Mucosa of rectum (tissue), 2 donors: ENCODE measurements around the gene ZNF581.

Experiments used
- H3K27ac ChIP-seq, 2 donors: one replicate each; pipeline ENCODE4 v1.7.0; 2013; ENCODE audit warnings: inconsistent platforms in 2 of 2, low read depth in 2 of 2, low read length in 2 of 2
- H3K27me3 ChIP-seq, 2 donors: one replicate each; pipeline ENCODE4 v1.7.0; 2013; ENCODE audit warnings: low read length in 2 of 2; ENCODE audit not compliant: control insufficient read depth in 2 of 2, insufficient read depth in 2 of 2
- H3K36me3 ChIP-seq, 2 donors: one replicate each; pipeline ENCODE4 v1.7.0; 2013; ENCODE audit warnings: low read length in 2 of 2; ENCODE audit not compliant: control insufficient read depth in 2 of 2, insufficient read depth in 2 of 2
- H3K4me1 ChIP-seq, 2 donors: one replicate each; pipeline ENCODE4 v1.7.0; 2013; ENCODE audit warnings: low read length in 2 of 2, mild to moderate bottlenecking in 1 of 2; ENCODE audit not compliant: control insufficient read depth in 2 of 2, insufficient read depth in 2 of 2
- H3K4me3 ChIP-seq, 2 donors: one replicate each; pipeline ENCODE4 v1.7.0; 2013; ENCODE audit warnings: low read length in 2 of 2
- H3K9ac ChIP-seq, 2 donors: one replicate each; pipeline ENCODE4 v1.7.0; 2013; ENCODE audit warnings: low read length in 2 of 2, low read depth in 1 of 2, mild to moderate bottlenecking in 1 of 2
- H3K9me3 ChIP-seq, 2 donors: one replicate each; pipeline ENCODE4 v1.7.0; 2013; ENCODE audit warnings: low read length in 2 of 2; ENCODE audit not compliant: control insufficient read depth in 2 of 2
- donor health status: healthy.
- donor health status: Normal muscosa, but diverticular disease.

Gene ZNF581

GRCh38 chr19:55678121-55678671, 34.7 kb downstream of the ZNF581 start:
- peak overlapping the region; percentile 45 to 53 for H3K9ac ChIP-seq
- H3K9me3 ChIP-seq = no peaks in the 10 kb centered on the region
- H3K36me3 ChIP-seq = peaks cover 33 to 49% of the 10 kb centered on the region in 2 donors
- H3K27me3 ChIP-seq = no peaks in the 10 kb centered on the region
- H3K4me3 ChIP-seq = peak overlapping the region in 1 of 2 donors; percentile 99
- peak overlapping the region; percentile 56 to 92 for H3K27ac ChIP-seq
- H3K4me1 ChIP-seq = peaks cover 30 to 45% of the 10 kb centered on the region in 2 donors

GRCh38 chr19:55679343-55680257, 36.2 kb downstream of the ZNF581 start:
- H3K9me3 ChIP-seq = no peaks in the 10 kb centered on the region
- no peaks in the 10 kb centered on the region for H3K27me3 ChIP-seq
- peak overlapping the region in 1 of 2 donors; percentile 4 for H3K27ac ChIP-seq
- H3K9ac ChIP-seq = no peak overlapping the region
- peaks cover 43 to 59% of the 10 kb centered on the region in 2 donors for H3K4me1 ChIP-seq
- H3K4me3 ChIP-seq = no peak overlapping the region
- peaks cover 31 to 49% of the 10 kb centered on the region in 2 donors for H3K36me3 ChIP-seq

DNA sequence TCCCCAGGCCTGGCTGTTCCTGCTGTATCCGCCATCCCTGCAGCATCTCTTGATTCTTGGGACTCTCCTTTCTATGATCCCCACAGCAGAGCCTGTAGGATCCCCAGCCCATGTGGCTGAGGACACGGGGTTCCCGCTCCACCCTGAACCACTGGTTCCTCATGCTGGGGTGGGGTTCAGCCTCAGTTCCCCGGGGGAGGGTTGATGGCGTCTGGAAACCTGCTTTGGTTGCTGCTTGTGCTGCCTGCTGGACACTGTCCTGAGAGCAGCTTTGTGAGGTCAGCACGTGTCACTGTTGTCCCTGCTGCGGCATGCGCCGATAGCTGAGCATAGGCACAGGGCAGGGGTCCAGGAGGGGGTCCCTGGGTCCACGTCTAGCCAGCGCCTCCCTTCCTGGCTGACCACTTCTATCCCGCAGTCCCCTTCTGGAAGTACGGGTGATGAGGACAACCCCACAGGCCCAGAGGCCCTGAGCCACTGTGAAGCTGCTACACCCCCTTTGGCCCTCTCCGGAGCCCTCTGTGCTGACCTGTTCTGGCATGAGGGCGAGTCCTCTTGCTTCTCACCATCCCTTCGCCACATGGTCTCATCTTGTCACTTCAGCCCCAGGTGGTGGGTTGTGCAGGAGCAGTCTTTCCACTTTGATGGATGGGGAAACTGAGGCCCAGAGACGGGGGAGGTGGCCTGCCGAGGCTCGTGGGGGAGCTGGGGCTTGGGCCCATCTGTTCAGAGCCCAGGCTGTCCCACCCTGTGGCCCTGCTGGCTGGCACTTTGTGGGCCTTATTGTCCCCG, 37.1 kb downstream of the ZNF581 start:
- Histone ChIP-seq H3K27me3 (no peaks in the 10 kb centered on the region), H3K4me3 (no peak overlapping the region), H3K4me1 (peaks cover 53 to 68% of the 10 kb centered on the region in 2 donors), H3K36me3 (peaks cover 40 to 57% of the 10 kb centered on the region in 2 donors), H3K27ac (no peak overlapping the region), H3K9ac (no peak overlapping the region), H3K9me3 (no peaks in the 10 kb centered on the region)

DNA sequence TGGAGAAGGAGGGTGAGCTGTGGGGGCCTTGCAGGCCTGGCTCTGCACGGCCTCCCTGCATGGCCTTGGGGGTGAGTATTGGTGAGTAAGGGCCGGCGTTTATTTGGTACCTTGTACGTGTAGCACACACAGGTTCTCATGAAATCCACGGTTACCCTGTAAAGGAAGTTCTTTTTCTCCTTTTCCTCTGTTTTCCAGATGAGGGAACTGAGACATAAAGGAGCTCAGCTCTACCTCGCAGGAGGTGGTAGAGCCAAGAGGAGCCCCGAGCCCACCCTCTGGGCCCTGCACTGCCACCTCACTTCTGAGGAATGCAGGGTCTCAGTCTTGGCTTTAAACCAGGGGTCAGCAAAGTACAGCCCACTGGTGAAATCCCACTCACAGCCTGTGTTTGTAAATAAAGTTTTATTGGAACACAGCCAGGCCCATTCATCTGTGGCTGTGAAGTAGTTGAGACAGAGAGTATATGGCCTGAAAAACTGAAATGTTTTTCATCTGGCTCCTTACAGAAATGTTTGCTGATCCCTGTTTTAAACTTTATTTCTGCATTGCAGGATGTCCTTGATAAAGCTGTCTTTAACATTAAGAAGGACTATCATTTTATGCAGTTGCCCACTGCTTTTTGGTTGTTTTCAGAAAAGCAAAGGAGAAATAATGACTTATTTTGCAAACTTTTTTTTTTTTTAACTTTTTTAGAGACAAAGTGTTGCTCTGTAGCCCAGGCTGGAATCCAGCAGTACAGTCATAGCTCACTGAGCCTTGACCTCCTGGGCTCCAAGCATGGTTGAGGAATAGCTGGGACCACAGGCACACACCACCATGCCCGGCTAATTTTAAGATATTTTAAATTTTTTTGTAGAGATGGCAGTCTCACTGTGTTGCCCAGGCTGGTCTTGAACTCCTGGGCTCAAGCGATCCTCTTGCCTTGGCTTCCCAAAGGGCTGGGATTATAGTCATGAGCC, 38.0 kb downstream of the ZNF581 start:
- Histone ChIP-seq H3K9ac (no peak overlapping the region), H3K27me3 (no peaks in the 10 kb centered on the region), H3K9me3 (no peaks in the 10 kb centered on the region), H3K4me3 (no peak overlapping the region), H3K4me1 (peaks cover 56 to 70% of the 10 kb centered on the region in 2 donors), H3K27ac (no peak overlapping the region), H3K36me3 (peaks cover 48 to 65% of the 10 kb centered on the region in 2 donors)

DNA sequence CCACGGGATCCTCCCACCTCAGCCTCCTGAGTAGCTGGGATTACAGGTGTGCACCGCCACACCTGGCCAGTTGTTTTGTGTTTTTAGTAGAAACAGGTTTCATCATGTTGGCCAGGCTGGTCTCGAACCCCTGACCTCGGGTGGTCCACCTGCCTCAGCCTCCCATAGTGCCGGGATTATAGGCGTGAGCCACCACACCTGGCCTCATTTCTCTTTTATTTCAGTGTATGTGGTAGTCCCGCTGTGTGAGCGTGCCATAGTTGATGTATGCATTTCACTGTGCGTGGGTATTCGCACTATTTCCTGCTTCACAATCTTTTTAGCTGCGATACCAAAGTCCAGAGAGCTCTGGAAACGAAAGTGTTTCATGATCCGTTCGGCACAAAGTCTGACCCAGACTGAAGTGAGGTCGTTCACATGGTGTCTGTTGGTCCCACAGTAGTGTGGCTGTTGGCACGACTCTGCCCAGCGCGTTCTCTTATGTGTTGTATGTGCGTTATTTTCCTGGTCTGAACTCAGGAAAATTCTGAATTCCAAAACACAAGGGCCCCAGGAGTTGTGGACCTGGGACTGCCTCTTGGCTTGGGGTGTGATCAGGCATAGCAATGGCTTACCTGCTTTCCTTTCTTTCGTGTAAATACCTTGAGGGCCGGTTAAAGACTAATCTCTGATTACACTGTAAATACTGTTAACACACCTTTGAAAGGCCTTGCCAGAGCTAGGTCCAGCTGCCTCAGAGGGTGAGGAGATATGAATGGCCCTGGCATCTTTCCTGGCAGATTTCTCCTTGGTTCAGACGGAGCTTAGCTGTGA, 40.2 kb downstream of the ZNF581 start:
- H3K4me3 ChIP-seq = peak overlapping the region; percentile 32 to 60
- H3K9ac ChIP-seq = peak overlapping the region; percentile 68 to 70
- H3K27ac ChIP-seq = peak overlapping the region; percentile 94 to 96
- no peaks in the 10 kb centered on the region for H3K9me3 ChIP-seq
- no peaks in the 10 kb centered on the region for H3K27me3 ChIP-seq
- peaks cover 53 to 69% of the 10 kb centered on the region in 2 donors for H3K4me1 ChIP-seq
- H3K36me3 ChIP-seq = peaks cover 43 to 63% of the 10 kb centered on the region in 2 donors

- H3K36me3 ChIP-seq = peaks cover 41 to 63% of the 10 kb centered on the region in 2 donors
- peak overlapping the region; percentile 3 to 60 for H3K4me3 ChIP-seq
- H3K9me3 ChIP-seq = no peaks in the 10 kb centered on the region
- H3K27ac ChIP-seq = peak overlapping the region; percentile 94 to 96
- H3K9ac ChIP-seq = peak overlapping the region in 1 of 2 donors; percentile 68
- H3K4me1 ChIP-seq = peaks cover 61 to 71% of the 10 kb centered on the region in 2 donors
- no peaks in the 10 kb centered on the region for H3K27me3 ChIP-seq
Measured at GRCh38 chr19:55684946-55685681, 41.7 kb downstream of the ZNF581 start.

GRCh38 chr19:55685776-55686175, 42.3 kb downstream of the ZNF581 start:
- H3K4me1 ChIP-seq = peaks cover 61 to 70% of the 10 kb centered on the region in 2 donors
- H3K36me3 ChIP-seq = peaks cover 44 to 63% of the 10 kb centered on the region in 2 donors
- H3K4me3 ChIP-seq = no peak overlapping the region
- H3K27me3 ChIP-seq = no peaks in the 10 kb centered on the region
- no peaks in the 10 kb centered on the region for H3K9me3 ChIP-seq
- H3K27ac ChIP-seq = peak overlapping the region in 1 of 2 donors; percentile 94
- peak overlapping the region in 1 of 2 donors; percentile 6 for H3K9ac ChIP-seq

GRCh38 chr19:55686311-55687050, 43.0 kb downstream of the ZNF581 start:
- Histone ChIP-seq H3K27me3 (no peaks in the 10 kb centered on the region), H3K36me3 (peaks cover 43 to 61% of the 10 kb centered on the region in 2 donors), H3K27ac (peak overlapping the region; percentile 94 to 97), H3K4me3 (no peak overlapping the region), H3K4me1 (peaks cover 61 to 70% of the 10 kb centered on the region in 2 donors), H3K9ac (peak overlapping the region in 1 of 2 donors; percentile 1), H3K9me3 (no peaks in the 10 kb centered on the region)
